ENCODE data around the gene LAMA1.

The LAMA1 gene

DNA sequence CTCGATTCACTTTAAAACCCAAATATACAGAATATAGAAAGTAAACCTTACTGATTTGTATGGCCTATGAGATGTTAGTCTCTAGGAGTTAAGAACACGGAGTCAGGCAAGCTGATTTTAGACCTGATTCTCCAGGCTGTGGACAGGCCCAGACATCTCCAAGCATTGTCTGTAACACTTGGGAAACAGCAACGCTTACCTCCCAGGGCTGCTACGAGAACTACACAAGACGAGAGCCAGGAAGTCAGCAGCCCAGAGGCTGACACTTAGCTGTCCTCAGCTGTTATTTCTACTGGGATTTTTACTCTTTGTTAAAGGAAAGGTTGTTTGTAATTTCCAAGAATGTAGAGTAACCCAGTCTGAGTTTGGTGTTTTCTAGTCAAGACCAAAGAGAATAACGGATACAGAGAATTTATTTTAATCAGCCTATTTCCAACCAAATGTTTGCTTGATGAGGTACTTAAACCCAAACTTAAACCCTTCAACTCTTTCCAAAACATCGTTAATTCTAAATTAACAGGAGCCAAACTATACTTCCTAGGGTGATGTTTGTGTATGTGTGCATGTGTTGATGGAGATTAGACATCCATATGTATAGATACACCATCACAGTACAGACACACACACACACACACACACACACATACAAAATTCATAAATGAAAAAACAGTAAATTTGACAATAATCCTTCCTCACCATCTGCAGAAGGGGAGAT is 123.4 kb downstream of the LAMA1 start:
- Histone ChIP-seq H3K9ac (ENCODE audit: low read length in 2 of 2) (no peak overlapping the region), H3K27me3 (ENCODE audit: control insufficient read depth in 1 of 2, insufficient read depth in 2 of 2, low read length in 2 of 2) (peaks cover 0 to 4% of the 10 kb centered on the region in 2 donors), H3K36me3 (ENCODE audit: control insufficient read depth in 2 of 2, insufficient read depth in 2 of 2, low read length in 2 of 2) (no peaks in the 10 kb centered on the region), H3K4me1 (ENCODE audit: control insufficient read depth, insufficient read depth, low read length) (peaks cover 2% of the 10 kb centered on the region), H3K4me3 (ENCODE audit: low read length in 2 of 2) (no peak overlapping the region), H3K27ac (ENCODE audit: low read length) (no peak overlapping the region), H3K9me3 (ENCODE audit: control insufficient read depth in 2 of 2, low read length in 2 of 2) (no peaks in the 10 kb centered on the region)

DNA sequence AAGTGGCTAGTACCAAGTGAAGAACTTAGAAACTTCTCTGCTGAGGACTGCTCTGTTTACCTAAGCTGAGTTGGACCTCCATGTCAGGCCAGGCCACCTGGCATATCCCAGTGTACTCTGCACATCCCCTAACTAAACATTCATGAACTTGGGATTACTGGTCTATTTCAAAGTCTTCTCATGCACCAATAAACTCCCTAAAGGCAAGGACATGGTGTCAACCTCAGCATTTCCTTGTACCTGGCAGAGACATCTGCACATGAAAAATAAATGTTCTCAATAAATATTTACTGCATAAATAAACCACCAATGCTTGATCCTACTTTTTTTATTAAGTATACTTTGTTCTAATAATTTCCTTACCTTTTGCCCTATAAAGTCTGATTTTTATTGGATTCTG is 124.8 kb downstream of the LAMA1 start:
- peaks cover 2% of the 10 kb centered on the region for H3K4me1 ChIP-seq (ENCODE audit: control insufficient read depth, insufficient read depth, low read length)
- peaks cover 0 to 4% of the 10 kb centered on the region in 2 donors for H3K27me3 ChIP-seq (ENCODE audit: control insufficient read depth in 1 of 2, insufficient read depth in 2 of 2, low read length in 2 of 2)
- H3K36me3 ChIP-seq (ENCODE audit: control insufficient read depth in 2 of 2, insufficient read depth in 2 of 2, low read length in 2 of 2), result no peaks in the 10 kb centered on the region
- H3K4me3 ChIP-seq (ENCODE audit: low read length in 2 of 2), result no peak overlapping the region
- no peaks in the 10 kb centered on the region for H3K9me3 ChIP-seq (ENCODE audit: control insufficient read depth in 2 of 2, low read length in 2 of 2)
- no peak overlapping the region for H3K27ac ChIP-seq (ENCODE audit: low read length)
- H3K9ac ChIP-seq (ENCODE audit: low read length in 2 of 2), result no peak overlapping the region

DNA sequence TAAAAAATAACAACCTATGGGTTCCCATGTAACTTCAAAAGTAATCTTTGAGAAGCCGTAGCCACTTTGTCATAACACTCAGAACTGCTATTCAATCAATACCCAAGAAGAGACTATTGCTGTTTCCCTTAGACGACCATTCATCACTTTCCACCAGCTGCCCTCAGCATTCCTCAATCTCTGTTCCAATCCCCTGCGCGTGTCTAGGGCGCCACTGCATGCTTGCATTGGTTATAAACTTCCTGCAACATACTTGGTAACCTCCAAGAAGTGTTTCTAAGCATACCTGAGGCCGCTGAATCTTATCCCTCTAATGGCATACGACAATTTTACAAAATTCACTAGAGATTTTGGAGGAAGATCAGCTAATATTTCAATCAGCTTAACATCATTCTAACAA is 134.2 kb downstream of the LAMA1 start:
- Histone ChIP-seq H3K4me3 (ENCODE audit: low read length in 2 of 2) (no peak overlapping the region), H3K27me3 (ENCODE audit: control insufficient read depth in 1 of 2, insufficient read depth in 2 of 2, low read length in 2 of 2) (no peaks in the 10 kb centered on the region), H3K9ac (ENCODE audit: low read length in 2 of 2) (no peak overlapping the region), H3K36me3 (ENCODE audit: control insufficient read depth in 2 of 2, insufficient read depth in 2 of 2, low read length in 2 of 2) (no peaks in the 10 kb centered on the region), H3K27ac (ENCODE audit: low read length) (no peak overlapping the region), H3K9me3 (ENCODE audit: control insufficient read depth in 2 of 2, low read length in 2 of 2) (no peaks in the 10 kb centered on the region), H3K4me1 (ENCODE audit: control insufficient read depth, insufficient read depth, low read length) (no peaks in the 10 kb centered on the region)

DNA sequence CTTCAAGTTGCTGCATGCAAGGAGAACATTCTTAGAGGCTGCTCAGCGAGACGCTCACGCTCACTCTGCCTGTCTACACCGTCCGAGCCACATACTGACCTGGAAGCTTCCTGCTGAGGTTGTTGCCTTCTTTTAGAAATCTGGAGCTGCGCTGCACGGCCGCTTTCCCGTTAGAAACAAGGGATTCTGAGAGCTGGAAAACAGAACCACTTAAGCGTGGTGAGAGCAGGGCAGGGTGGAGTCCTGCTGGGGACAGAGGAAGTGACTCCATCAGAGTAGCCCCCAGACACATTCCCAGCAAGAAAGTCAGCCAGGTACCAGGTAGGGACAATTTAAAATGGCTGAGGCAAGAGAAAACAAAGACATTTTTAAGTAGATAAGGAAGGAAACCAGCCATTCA is 135.2 kb downstream of the LAMA1 start:
- Histone ChIP-seq H3K27ac (ENCODE audit: low read length) (no peak overlapping the region), H3K9ac (ENCODE audit: low read length in 2 of 2) (no peak overlapping the region), H3K4me1 (ENCODE audit: control insufficient read depth, insufficient read depth, low read length) (no peaks in the 10 kb centered on the region), H3K4me3 (ENCODE audit: low read length in 2 of 2) (no peak overlapping the region), H3K36me3 (ENCODE audit: control insufficient read depth in 2 of 2, insufficient read depth in 2 of 2, low read length in 2 of 2) (no peaks in the 10 kb centered on the region), H3K27me3 (ENCODE audit: control insufficient read depth in 1 of 2, insufficient read depth in 2 of 2, low read length in 2 of 2) (no peaks in the 10 kb centered on the region), H3K9me3 (ENCODE audit: control insufficient read depth in 2 of 2, low read length in 2 of 2) (no peaks in the 10 kb centered on the region)

DNA sequence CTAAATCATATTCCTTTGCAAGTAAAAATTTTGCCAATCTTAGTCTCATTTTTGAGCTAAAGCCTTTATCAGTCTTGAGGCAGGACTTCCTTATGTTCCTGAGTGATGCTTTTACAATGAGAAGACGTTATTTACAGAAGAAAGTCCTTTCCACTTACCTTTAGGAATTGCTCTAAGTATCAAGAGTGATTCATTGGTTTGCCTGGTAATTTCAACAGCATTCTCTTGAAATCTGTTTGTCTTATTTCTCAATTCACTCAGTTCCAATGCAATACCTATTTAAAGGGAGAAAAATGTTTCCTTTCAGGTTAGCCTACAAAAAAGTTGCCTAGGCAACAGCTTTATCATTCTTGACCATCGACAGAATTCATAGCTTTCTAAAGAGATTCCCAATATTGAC is 137.2 kb downstream of the LAMA1 start:
- Histone ChIP-seq H3K9me3 (ENCODE audit: control insufficient read depth in 2 of 2, low read length in 2 of 2) (no peaks in the 10 kb centered on the region), H3K4me3 (ENCODE audit: low read length in 2 of 2) (no peak overlapping the region), H3K9ac (ENCODE audit: low read length in 2 of 2) (no peak overlapping the region), H3K36me3 (ENCODE audit: control insufficient read depth in 2 of 2, insufficient read depth in 2 of 2, low read length in 2 of 2) (no peaks in the 10 kb centered on the region), H3K27me3 (ENCODE audit: control insufficient read depth in 1 of 2, insufficient read depth in 2 of 2, low read length in 2 of 2) (no peaks in the 10 kb centered on the region), H3K27ac (ENCODE audit: low read length) (no peak overlapping the region), H3K4me1 (ENCODE audit: control insufficient read depth, insufficient read depth, low read length) (no peaks in the 10 kb centered on the region)

DNA sequence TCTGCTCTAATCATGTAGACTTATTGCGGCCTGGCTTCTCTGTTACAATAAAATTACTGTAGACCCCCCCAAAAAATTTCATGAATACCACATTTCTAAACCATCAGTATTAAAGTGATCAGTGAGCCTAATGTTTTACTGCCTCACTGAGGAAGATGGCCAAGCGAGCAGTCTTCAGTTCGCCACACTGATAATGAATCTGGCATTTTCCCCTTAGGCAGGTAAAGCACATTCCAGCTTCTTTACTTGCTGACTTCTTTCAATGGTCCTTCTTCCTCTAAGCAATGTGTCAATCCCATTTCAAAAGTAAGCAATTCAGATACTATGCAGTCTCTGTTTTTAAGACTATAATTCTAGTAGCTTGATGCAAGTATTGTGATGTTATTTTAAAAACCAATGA is 137.6 kb downstream of the LAMA1 start:
- Histone ChIP-seq H3K9ac (ENCODE audit: low read length in 2 of 2) (no peak overlapping the region), H3K27ac (ENCODE audit: low read length) (no peak overlapping the region), H3K4me1 (ENCODE audit: control insufficient read depth, insufficient read depth, low read length) (no peaks in the 10 kb centered on the region), H3K27me3 (ENCODE audit: control insufficient read depth in 1 of 2, insufficient read depth in 2 of 2, low read length in 2 of 2) (no peaks in the 10 kb centered on the region), H3K4me3 (ENCODE audit: low read length in 2 of 2) (no peak overlapping the region), H3K9me3 (ENCODE audit: control insufficient read depth in 2 of 2, low read length in 2 of 2) (no peaks in the 10 kb centered on the region), H3K36me3 (ENCODE audit: control insufficient read depth in 2 of 2, insufficient read depth in 2 of 2, low read length in 2 of 2) (no peaks in the 10 kb centered on the region)

DNA sequence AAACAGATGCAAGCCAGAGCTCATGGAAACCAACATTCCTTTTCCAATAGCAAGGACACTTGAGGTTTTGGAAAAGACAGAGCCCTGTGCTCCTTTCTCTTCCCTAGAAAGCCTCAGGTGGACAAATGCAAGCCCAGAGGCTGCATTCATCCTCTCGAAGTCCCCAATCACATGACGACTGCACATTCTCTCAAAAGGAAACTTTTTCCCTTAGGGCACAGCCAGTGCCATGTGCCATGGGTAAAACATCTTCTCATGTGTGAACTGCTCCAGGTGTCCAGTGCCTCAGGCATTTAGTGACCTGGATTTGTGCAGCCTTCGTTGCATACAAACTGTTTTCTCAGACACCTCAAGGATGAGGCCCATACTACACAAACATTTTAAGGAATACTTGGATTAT is 140.7 kb downstream of the LAMA1 start:
- H3K27ac ChIP-seq (ENCODE audit: low read length), result no peak overlapping the region
- no peaks in the 10 kb centered on the region for H3K4me1 ChIP-seq (ENCODE audit: control insufficient read depth, insufficient read depth, low read length)
- H3K27me3 ChIP-seq (ENCODE audit: control insufficient read depth in 1 of 2, insufficient read depth in 2 of 2, low read length in 2 of 2), result no peaks in the 10 kb centered on the region
- no peaks in the 10 kb centered on the region for H3K9me3 ChIP-seq (ENCODE audit: control insufficient read depth in 2 of 2, low read length in 2 of 2)
- no peak overlapping the region for H3K9ac ChIP-seq (ENCODE audit: low read length in 2 of 2)
- H3K4me3 ChIP-seq (ENCODE audit: low read length in 2 of 2), result no peak overlapping the region
- H3K36me3 ChIP-seq (ENCODE audit: control insufficient read depth in 2 of 2, insufficient read depth in 2 of 2, low read length in 2 of 2), result no peaks in the 10 kb centered on the region

DNA sequence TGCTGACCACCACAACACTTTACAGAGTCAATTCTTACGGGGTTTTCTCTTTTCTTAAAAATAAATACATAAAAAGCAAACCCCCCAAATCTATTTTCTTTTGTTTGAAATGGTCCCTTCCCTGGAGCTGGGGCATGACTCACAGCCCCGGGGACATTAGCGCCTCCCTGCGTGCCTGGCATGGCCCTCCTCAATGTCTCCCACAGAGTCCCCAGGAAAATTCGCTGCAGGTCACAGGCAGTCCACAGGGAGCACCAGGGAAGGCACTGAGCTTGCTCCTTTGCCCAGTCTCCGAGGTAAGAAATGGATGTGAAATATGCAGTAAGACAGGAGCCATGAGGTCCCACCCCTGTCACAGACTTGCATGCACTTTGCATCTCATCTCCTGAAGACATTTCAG is 142.5 kb downstream of the LAMA1 start:
- H3K4me3 ChIP-seq (ENCODE audit: low read length in 2 of 2), result no peak overlapping the region
- no peaks in the 10 kb centered on the region for H3K4me1 ChIP-seq (ENCODE audit: control insufficient read depth, insufficient read depth, low read length)
- no peak overlapping the region for H3K27ac ChIP-seq (ENCODE audit: low read length)

DNA sequence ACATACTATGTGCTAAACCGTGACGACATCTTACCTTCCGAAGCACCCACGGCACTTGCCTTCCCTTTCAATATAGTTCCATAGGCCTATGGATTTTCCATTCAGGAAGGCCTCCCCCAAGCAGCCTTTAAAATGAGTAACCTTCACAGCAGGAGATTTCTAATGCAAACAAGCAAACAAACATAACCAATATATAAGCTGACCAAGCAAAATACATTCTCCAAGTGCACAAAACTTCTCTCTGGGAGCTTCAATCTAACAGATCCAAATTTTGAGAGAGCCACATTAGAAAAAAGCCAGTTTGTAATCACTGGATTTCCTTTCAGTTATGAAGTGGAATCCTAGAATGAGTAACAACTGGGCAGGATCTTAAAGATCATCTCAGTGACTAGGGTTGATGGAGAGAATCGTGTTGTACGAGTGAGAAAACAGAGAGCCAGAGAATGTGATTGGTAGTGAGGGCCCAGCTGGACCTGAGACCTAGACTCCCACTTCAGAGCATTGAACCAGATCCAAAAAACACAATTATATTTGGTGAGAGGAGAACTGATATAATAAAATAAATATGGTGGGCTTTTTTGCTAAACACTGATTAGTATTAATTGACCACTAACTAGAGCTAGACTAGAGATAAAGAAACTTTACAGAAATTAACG is 145.6 kb downstream of the LAMA1 start:
- Histone ChIP-seq H3K27me3 (ENCODE audit: control insufficient read depth in 1 of 2, insufficient read depth in 2 of 2, low read length in 2 of 2) (no peaks in the 10 kb centered on the region), H3K4me1 (ENCODE audit: control insufficient read depth, insufficient read depth, low read length) (no peaks in the 10 kb centered on the region), H3K27ac (ENCODE audit: low read length) (no peak overlapping the region), H3K9me3 (ENCODE audit: control insufficient read depth in 2 of 2, low read length in 2 of 2) (no peaks in the 10 kb centered on the region), H3K9ac (ENCODE audit: low read length in 2 of 2) (no peak overlapping the region), H3K4me3 (ENCODE audit: low read length in 2 of 2) (no peak overlapping the region), H3K36me3 (ENCODE audit: control insufficient read depth in 2 of 2, insufficient read depth in 2 of 2, low read length in 2 of 2) (no peaks in the 10 kb centered on the region)

More for the DNA sequence above, 142.5 kb downstream of the LAMA1 start:
- no peaks in the 10 kb centered on the region for H3K36me3 ChIP-seq (ENCODE audit: control insufficient read depth in 2 of 2, insufficient read depth in 2 of 2, low read length in 2 of 2)
- H3K27me3 ChIP-seq (ENCODE audit: control insufficient read depth in 1 of 2, insufficient read depth in 2 of 2, low read length in 2 of 2), result no peaks in the 10 kb centered on the region
- no peak overlapping the region for H3K9ac ChIP-seq (ENCODE audit: low read length in 2 of 2)
- no peaks in the 10 kb centered on the region for H3K9me3 ChIP-seq (ENCODE audit: control insufficient read depth in 2 of 2, low read length in 2 of 2)

DNA sequence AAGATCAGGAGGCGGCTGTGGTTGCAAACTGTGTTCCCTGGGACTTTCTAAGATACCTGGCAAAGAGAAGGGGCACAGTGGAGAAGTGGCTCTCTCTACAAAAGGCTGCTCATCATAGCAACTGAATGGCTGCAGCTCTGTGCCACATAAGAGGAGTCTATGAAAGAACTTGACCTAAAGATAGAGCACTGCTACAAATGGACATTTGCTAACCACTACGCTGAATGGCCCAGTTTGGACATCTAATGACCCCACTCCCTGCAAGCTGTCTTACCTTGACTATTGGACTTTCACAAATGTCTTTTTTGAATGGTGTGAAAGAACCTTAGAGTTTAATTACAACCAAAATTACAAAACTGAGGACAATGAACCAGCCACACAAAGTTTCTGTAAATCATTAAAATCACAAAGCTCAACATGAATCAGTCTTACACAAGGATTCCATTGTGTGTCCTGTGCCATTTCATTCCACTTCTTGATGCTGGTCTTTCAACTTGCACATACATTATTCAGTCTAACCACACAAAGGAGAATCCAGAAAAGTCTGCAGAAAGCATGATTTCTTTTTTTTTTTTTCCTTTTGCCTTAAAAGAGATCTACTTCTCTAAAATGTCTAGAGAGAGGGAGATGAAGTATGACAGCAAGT is 154.0 kb downstream of the LAMA1 start:
- Histone ChIP-seq H3K4me1 (ENCODE audit: control insufficient read depth, insufficient read depth, low read length) (no peaks in the 10 kb centered on the region), H3K9ac (ENCODE audit: low read length in 2 of 2) (no peak overlapping the region), H3K4me3 (ENCODE audit: low read length in 2 of 2) (no peak overlapping the region), H3K27ac (ENCODE audit: low read length) (no peak overlapping the region), H3K27me3 (ENCODE audit: control insufficient read depth in 1 of 2, insufficient read depth in 2 of 2, low read length in 2 of 2) (no peaks in the 10 kb centered on the region), H3K36me3 (ENCODE audit: control insufficient read depth in 2 of 2, insufficient read depth in 2 of 2, low read length in 2 of 2) (no peaks in the 10 kb centered on the region), H3K9me3 (ENCODE audit: control insufficient read depth in 2 of 2, low read length in 2 of 2) (no peaks in the 10 kb centered on the region)
